Measurements from ENCODE around the gene ENPP6. TPM values are rescaled to one million over a fixed set of nuclear protein-coding genes. Genes with fewer than 3 reads are reported as not detected.
"Not testable (repeated sequence)": the region's sequence is repeated elsewhere in the genome, so short reads cannot be mapped to it uniquely, and the experiment has no call there.

Gene ENPP6
- total RNA-seq, 2 experiments from 2014 or later: not detected

- CTCF ChIA-PET; DNase-seq; H3K4me1 Mint-ChIP-seq (ENCODE audit: low read depth); intact Hi-C loops (cut with micrococcal nuclease); H3K36me3 Mint-ChIP-seq (ENCODE audit: low read depth); H3K27ac Mint-ChIP-seq; H3K4me3 Mint-ChIP-seq: not testable (repeated sequence)
- Mint-ChIP-seq H3K27me3 (ENCODE audit: low read depth) (peaks cover 14% of the 10 kb centered on the region), H3K9me3 (peaks cover 11% of the 10 kb centered on the region)
Measured at GRCh38 chr4:184140901-184141300, 76.8 kb downstream of the ENPP6 start.

GRCh38 chr4:184136525-184136924, 81.1 kb downstream of the ENPP6 start:
- Mint-ChIP-seq H3K4me1 (ENCODE audit: low read depth) (no peaks in the 10 kb centered on the region), H3K4me3 (no peak overlapping the region), H3K36me3 (ENCODE audit: low read depth) (peaks cover 6% of the 10 kb centered on the region), H3K9me3 (peaks cover 11% of the 10 kb centered on the region), H3K27ac (no peak overlapping the region), H3K27me3 (ENCODE audit: low read depth) (peaks cover 18% of the 10 kb centered on the region)
- intact Hi-C loops (cut with micrococcal nuclease): no loop called here
- no peak for DNase-seq
- CTCF ChIA-PET: interaction anchor here (0.6 kb wide), 1 partner anchor 296 kb away, joined by 3 read pairs; no protein-coding TSS in a partner anchor

GRCh38 chr4:184126800-184127199, 90.9 kb downstream of the ENPP6 start:
- peaks cover 17% of the 10 kb centered on the region for H3K27me3 Mint-ChIP-seq (ENCODE audit: low read depth)
- intact Hi-C loops (cut with micrococcal nuclease): no loop called here
- no peak overlapping the region for H3K4me3 Mint-ChIP-seq
- CTCF ChIA-PET: interaction anchor here (1.0 kb wide), 1 partner anchor 285 kb away, joined by 3 read pairs; no protein-coding TSS in a partner anchor
- no peak for DNase-seq
- no peak overlapping the region for H3K27ac Mint-ChIP-seq
- no peaks in the 10 kb centered on the region for H3K36me3 Mint-ChIP-seq (ENCODE audit: low read depth)
- no peaks in the 10 kb centered on the region for H3K4me1 Mint-ChIP-seq (ENCODE audit: low read depth)
- H3K9me3 Mint-ChIP-seq: no peaks in the 10 kb centered on the region

- DNase-seq: no peak
- Mint-ChIP-seq H3K27ac (no peak overlapping the region), H3K27me3 (ENCODE audit: low read depth) (peaks cover 13% of the 10 kb centered on the region), H3K9me3 (no peaks in the 10 kb centered on the region), H3K4me3 (no peak overlapping the region), H3K4me1 (ENCODE audit: low read depth) (no peaks in the 10 kb centered on the region), H3K36me3 (ENCODE audit: low read depth) (no peaks in the 10 kb centered on the region)
- intact Hi-C loops (cut with micrococcal nuclease): no loop called here
- CTCF ChIA-PET: interaction anchor here (0.7 kb wide), 1 partner anchor 282 kb away, joined by 3 read pairs; no protein-coding TSS in a partner anchor
Measured at GRCh38 chr4:184122631-184123408, 94.9 kb downstream of the ENPP6 start.

GRCh38 chr4:184120549-184121127, 97.0 kb downstream of the ENPP6 start:
- DNase-seq: no peak
- Mint-ChIP-seq H3K27me3 (ENCODE audit: low read depth) (peaks cover 6% of the 10 kb centered on the region), H3K4me1 (ENCODE audit: low read depth) (no peaks in the 10 kb centered on the region), H3K4me3 (no peak overlapping the region), H3K27ac (no peak overlapping the region), H3K9me3 (no peaks in the 10 kb centered on the region), H3K36me3 (ENCODE audit: low read depth) (no peaks in the 10 kb centered on the region)
- intact Hi-C loops (cut with micrococcal nuclease): no loop called here
- CTCF ChIA-PET: no interaction called here

GRCh38 chr4:184117662-184118199, 99.9 kb downstream of the ENPP6 start:
- CTCF ChIA-PET: no interaction called here
- intact Hi-C loops (cut with micrococcal nuclease): no loop called here
- no peaks in the 10 kb centered on the region for H3K36me3 Mint-ChIP-seq (ENCODE audit: low read depth)
- no peak for DNase-seq
- H3K9me3 Mint-ChIP-seq: no peaks in the 10 kb centered on the region
- H3K27me3 Mint-ChIP-seq (ENCODE audit: low read depth): no peaks in the 10 kb centered on the region
- no peak overlapping the region for H3K4me3 Mint-ChIP-seq
- H3K27ac Mint-ChIP-seq: no peak overlapping the region
- no peaks in the 10 kb centered on the region for H3K4me1 Mint-ChIP-seq (ENCODE audit: low read depth)

GRCh38 chr4:184115399-184115798, 102.3 kb downstream of the ENPP6 start:
- no peak for DNase-seq
- CTCF ChIA-PET: no interaction called here
- H3K27me3 Mint-ChIP-seq (ENCODE audit: low read depth): peaks cover 3% of the 10 kb centered on the region
- H3K27ac Mint-ChIP-seq: no peak overlapping the region
- H3K9me3 Mint-ChIP-seq: no peaks in the 10 kb centered on the region
- H3K4me1 Mint-ChIP-seq (ENCODE audit: low read depth): no peaks in the 10 kb centered on the region
- H3K36me3 Mint-ChIP-seq (ENCODE audit: low read depth): no peaks in the 10 kb centered on the region
- H3K4me3 Mint-ChIP-seq: no peak overlapping the region
- intact Hi-C loops (cut with micrococcal nuclease): no loop called here

GRCh38 chr4:184114431-184114830, 103.2 kb downstream of the ENPP6 start:
- peaks cover 5% of the 10 kb centered on the region for H3K27me3 Mint-ChIP-seq (ENCODE audit: low read depth)
- no peaks in the 10 kb centered on the region for H3K4me1 Mint-ChIP-seq (ENCODE audit: low read depth)
- intact Hi-C loops (cut with micrococcal nuclease): no loop called here
- no peak overlapping the region for H3K27ac Mint-ChIP-seq
- DNase-seq: no peak
- no peaks in the 10 kb centered on the region for H3K36me3 Mint-ChIP-seq (ENCODE audit: low read depth)
- CTCF ChIA-PET: no interaction called here
- no peak overlapping the region for H3K4me3 Mint-ChIP-seq
- no peaks in the 10 kb centered on the region for H3K9me3 Mint-ChIP-seq

GRCh38 chr4:184112006-184112550, 105.6 kb downstream of the ENPP6 start:
- Mint-ChIP-seq H3K4me1 (ENCODE audit: low read depth) (no peaks in the 10 kb centered on the region), H3K4me3 (no peak overlapping the region), H3K9me3 (no peaks in the 10 kb centered on the region), H3K27ac (no peak overlapping the region), H3K27me3 (ENCODE audit: low read depth) (peaks cover 5% of the 10 kb centered on the region), H3K36me3 (ENCODE audit: low read depth) (no peaks in the 10 kb centered on the region)
- no peak for DNase-seq
- CTCF ChIA-PET: no interaction called here
- intact Hi-C loops (cut with micrococcal nuclease): no loop called here

GRCh38 chr4:184111233-184111832, 106.3 kb downstream of the ENPP6 start:
- no peak for DNase-seq
- Mint-ChIP-seq H3K36me3 (ENCODE audit: low read depth) (no peaks in the 10 kb centered on the region), H3K4me1 (ENCODE audit: low read depth) (no peaks in the 10 kb centered on the region), H3K4me3 (no peak overlapping the region), H3K27ac (no peak overlapping the region), H3K27me3 (ENCODE audit: low read depth) (peaks cover 5% of the 10 kb centered on the region), H3K9me3 (no peaks in the 10 kb centered on the region)
- CTCF ChIA-PET: no interaction called here
- intact Hi-C loops (cut with micrococcal nuclease): no loop called here

- Mint-ChIP-seq H3K4me1 (ENCODE audit: low read depth) (no peaks in the 10 kb centered on the region), H3K27me3 (ENCODE audit: low read depth) (peaks cover 5% of the 10 kb centered on the region), H3K9me3 (no peaks in the 10 kb centered on the region), H3K36me3 (ENCODE audit: low read depth) (no peaks in the 10 kb centered on the region), H3K27ac (no peak overlapping the region), H3K4me3 (no peak overlapping the region)
- DNase-seq: no peak
- CTCF ChIA-PET: no interaction called here
- intact Hi-C loops (cut with micrococcal nuclease): no loop called here
Measured at GRCh38 chr4:184110452-184111224, 107.0 kb downstream of the ENPP6 start.

GRCh38 chr4:184108006-184108501, 109.6 kb downstream of the ENPP6 start:
- Mint-ChIP-seq H3K36me3 (ENCODE audit: low read depth) (no peaks in the 10 kb centered on the region), H3K27ac (no peak overlapping the region), H3K27me3 (ENCODE audit: low read depth) (peaks cover 7% of the 10 kb centered on the region), H3K4me1 (ENCODE audit: low read depth) (no peaks in the 10 kb centered on the region), H3K9me3 (no peaks in the 10 kb centered on the region), H3K4me3 (no peak overlapping the region)
- intact Hi-C loops (cut with micrococcal nuclease): no loop called here
- DNase-seq: no peak
- CTCF ChIA-PET: interaction anchor here (0.7 kb wide), 1 partner anchor 701 kb away, joined by 3 read pairs; no protein-coding TSS in a partner anchor

All from activated naive CD4-positive, alpha-beta T cell treated with anti-CD3 and anti-CD28 coated beads for 36 hours (primary cell).